WERI-Rb-1 (cell line): ENCODE data around the gene RTP5.

ENCODE experiments used
- DNase-seq: peaks from one replicate; pipeline ENCODE4 v3.0.0-alpha.2; 2020
- H3K27ac ChIP-seq: fragments of 250-450 bp; sonication (Bioruptor Pico); 2 replicates; pipeline ENCODE4 v1.5.1; 2020; ENCODE audit warnings: mild to moderate bottlenecking, moderate library complexity
- H3K27me3 ChIP-seq: fragments of 250-450 bp; sonication (Bioruptor Pico); 2 replicates; pipeline ENCODE4 v1.5.1; 2021; ENCODE audit warnings: mild to moderate bottlenecking, low read depth, moderate library complexity; ENCODE audit not compliant: insufficient read depth, severe bottlenecking
- H3K36me3 ChIP-seq: fragments of 250-450 bp; sonication (Bioruptor Pico); 2 replicates; pipeline ENCODE4 v1.5.1; 2020; ENCODE audit warnings: mild to moderate bottlenecking, moderate library complexity
- H3K4me3 ChIP-seq: 2 replicates; pipeline ENCODE4 v1.5.1; 2011; ENCODE audit warnings: low read depth, mild to moderate bottlenecking, control low read depth, low read length
- H3K9me3 ChIP-seq: fragments of 250-450 bp; sonication (Bioruptor Pico); 2 replicates; pipeline ENCODE4 v1.5.1; 2021; ENCODE audit warnings: mild to moderate bottlenecking, moderate library complexity; ENCODE audit not compliant: severe bottlenecking
- CTCF ChIP-seq: IDR thresholded peaks from 2 replicates; pipeline ENCODE4 v1.5.1; 2011; ENCODE audit warnings: low read depth, mild to moderate bottlenecking, control low read depth, inconsistent platforms, low read length

RTP5 gene

GRCh38 chr2:241862093-241862492 is 7.4 kb upstream of the RTP5 start:
- TF ChIP-seq CTCF: no peak
- no peak for DNase-seq
- no peak overlapping the region for H3K27ac ChIP-seq
- H3K4me3 ChIP-seq: no peak overlapping the region
- no peaks in the 10 kb centered on the region for H3K9me3 ChIP-seq
- no peaks in the 10 kb centered on the region for H3K36me3 ChIP-seq
- no peaks in the 10 kb centered on the region for H3K27me3 ChIP-seq

DNA sequence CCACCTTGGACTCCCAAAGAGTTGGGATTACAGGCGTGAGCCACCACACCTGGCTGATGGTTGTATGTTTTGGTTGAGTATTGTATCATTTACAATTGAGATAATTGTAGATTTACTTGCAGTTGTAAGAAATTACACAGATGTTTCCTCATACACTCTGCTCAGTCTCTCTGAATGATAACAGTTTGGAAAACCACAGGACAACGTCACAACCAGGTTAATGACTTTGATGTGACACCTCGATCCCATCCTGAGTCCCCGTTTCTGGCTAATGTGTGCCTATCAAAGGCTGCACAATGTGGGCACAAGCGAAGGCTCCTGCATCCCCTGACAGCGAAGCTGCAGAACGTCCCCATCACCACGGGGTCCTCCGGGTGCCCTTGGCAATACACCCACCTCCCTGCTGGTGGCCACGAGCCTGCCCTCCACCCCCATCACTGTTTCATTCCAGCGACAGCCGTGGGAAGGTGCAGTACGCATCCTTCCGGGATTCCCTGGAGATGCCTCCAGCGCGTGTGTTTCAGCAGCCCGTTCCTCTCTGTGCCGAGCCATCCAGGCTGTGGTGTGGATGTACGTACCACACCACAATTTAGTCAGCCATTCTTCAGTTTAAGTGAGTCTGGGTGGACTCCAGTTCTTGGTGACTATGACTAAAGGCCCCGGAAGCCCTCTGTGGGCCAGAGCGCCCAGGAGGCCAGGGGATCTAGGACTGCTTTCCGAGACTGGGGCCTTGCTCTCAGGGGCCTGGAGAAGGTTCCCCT is 6.6 kb upstream of the RTP5 start:
- Histone ChIP-seq H3K9me3 (no peaks in the 10 kb centered on the region), H3K4me3 (no peak overlapping the region), H3K27ac (no peak overlapping the region), H3K36me3 (no peaks in the 10 kb centered on the region), H3K27me3 (no peaks in the 10 kb centered on the region)
- TF ChIP-seq CTCF: no peak
- no peak for DNase-seq

GRCh38 chr2:241863536-241863954 is 6.0 kb upstream of the RTP5 start:
- no peak for TF ChIP-seq CTCF
- Histone ChIP-seq H3K9me3 (no peaks in the 10 kb centered on the region), H3K4me3 (no peak overlapping the region), H3K27ac (no peak overlapping the region), H3K27me3 (no peaks in the 10 kb centered on the region), H3K36me3 (no peaks in the 10 kb centered on the region)
- DNase-seq: no peak

DNA sequence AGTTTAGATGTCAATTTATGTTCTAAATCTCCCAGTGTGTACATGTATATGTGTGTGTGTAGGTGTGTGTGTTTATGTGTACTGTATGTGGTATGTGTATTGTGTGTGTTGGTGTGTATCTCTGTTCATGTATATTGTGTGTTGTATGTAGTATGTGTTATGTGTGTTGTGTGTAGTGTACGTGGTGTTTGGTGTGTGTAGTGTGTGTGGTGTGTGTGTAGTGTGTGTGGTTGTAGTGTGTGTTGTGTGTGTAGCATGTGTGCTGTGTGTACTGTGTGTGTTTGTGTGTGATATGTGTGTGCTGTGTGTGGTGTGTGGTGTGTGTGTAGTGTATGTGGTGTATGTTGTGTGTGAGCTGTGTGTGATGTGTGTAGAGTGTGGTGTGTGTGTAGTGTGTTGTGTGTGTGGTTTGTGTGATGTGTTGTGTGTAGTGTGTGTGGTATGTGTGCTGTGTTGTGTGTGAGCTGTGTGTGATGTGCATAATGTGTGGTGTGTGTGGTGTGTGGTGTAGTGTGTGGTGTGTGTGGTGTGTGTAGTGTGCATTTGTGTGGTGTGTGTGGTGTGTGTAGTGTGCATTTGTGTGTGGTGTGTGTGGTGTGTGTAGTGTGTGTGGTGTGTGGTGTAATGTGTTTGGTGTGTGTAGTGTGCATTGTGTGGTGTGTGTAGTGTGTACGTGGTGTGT is 5.2 kb upstream of the RTP5 start:
- Histone ChIP-seq H3K27me3 (no peaks in the 10 kb centered on the region), H3K4me3 (no peak overlapping the region), H3K36me3 (no peaks in the 10 kb centered on the region), H3K27ac (no peak overlapping the region), H3K9me3 (no peaks in the 10 kb centered on the region)
- no peak for TF ChIP-seq CTCF
- no peak for DNase-seq

GRCh38 chr2:241864850-241865213 is 4.7 kb upstream of the RTP5 start:
- TF ChIP-seq CTCF: no peak
- H3K27me3 ChIP-seq: no peaks in the 10 kb centered on the region
- H3K27ac ChIP-seq: no peak overlapping the region
- DNase-seq: no peak
- H3K36me3 ChIP-seq: no peaks in the 10 kb centered on the region
- H3K4me3 ChIP-seq: no peak overlapping the region
- H3K9me3 ChIP-seq: no peaks in the 10 kb centered on the region
